Upper lobe of left lung (tissue), 4 donors: Measurements from ENCODE around the gene SCG2.

Experiments
- POLR2A ChIP-seq, 4 donors: fragments of 450-650 bp; IDR thresholded peaks; one replicate each; pipeline ENCODE4 v1.5.1; 2016 to 2017; ENCODE audit warnings: antibody characterized with exemption in 4 of 4, mild to moderate bottlenecking in 2 of 4
- TF ChIP-seq, protein P1 (sequence below), 6 experiments: fragments of 450-650 bp in 4 of 6; fragments of 200-600 bp in 2 of 6; sonication (generic) in 2 of 6; IDR thresholded peaks; one replicate each; pipeline ENCODE4 v1.5.1; 2016 to 2019; ENCODE audit warnings: antibody characterized with exemption in 6 of 6

DNA sequence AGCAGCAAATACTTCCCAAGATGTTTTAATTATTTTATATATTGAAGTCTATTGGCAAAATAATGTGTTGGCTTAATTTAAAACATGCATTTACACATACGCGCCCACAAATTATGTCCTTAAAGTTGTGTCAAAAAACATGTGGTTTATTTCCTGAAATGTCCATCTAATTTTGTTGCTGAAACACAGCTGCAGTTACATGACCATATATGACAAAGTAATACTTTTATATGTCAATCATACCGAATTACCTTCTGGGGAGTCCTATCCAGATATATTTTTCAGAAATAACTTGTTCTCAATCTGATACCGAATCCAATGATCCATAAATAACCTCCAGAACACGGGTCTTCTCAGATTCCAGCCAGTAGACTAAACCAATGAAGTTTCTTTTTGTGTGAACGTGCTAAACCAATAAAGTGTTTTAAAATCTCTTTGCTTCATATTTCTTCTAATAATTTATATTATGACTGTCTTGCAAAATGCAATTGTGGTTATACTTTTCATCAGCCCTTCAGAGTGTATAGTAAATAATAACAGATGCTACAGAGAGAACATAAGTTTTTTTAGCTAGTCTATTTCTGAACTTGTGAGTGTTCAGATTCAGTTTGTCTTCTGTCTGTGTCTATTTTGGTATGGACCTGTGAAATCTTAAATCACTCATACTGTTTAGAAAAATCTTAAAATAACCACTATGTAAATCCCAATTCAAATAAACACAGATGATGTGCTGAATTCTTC lies 2.4 kb downstream of the SCG2 start:
- TF ChIP-seq, protein P1, sequence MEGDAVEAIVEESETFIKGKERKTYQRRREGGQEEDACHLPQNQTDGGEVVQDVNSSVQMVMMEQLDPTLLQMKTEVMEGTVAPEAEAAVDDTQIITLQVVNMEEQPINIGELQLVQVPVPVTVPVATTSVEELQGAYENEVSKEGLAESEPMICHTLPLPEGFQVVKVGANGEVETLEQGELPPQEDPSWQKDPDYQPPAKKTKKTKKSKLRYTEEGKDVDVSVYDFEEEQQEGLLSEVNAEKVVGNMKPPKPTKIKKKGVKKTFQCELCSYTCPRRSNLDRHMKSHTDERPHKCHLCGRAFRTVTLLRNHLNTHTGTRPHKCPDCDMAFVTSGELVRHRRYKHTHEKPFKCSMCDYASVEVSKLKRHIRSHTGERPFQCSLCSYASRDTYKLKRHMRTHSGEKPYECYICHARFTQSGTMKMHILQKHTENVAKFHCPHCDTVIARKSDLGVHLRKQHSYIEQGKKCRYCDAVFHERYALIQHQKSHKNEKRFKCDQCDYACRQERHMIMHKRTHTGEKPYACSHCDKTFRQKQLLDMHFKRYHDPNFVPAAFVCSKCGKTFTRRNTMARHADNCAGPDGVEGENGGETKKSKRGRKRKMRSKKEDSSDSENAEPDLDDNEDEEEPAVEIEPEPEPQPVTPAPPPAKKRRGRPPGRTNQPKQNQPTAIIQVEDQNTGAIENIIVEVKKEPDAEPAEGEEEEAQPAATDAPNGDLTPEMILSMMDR (IDR thresholded peaks at IDR 0.05) = no peak
- TF ChIP-seq POLR2A (IDR thresholded peaks at IDR 0.05) = no peak
